Nephron (organoid): ENCODE results near the gene IKZF1.

ENCODE experiments used
- H3K27ac Mint-ChIP-seq, 3 experiments: 2 replicates each; pipeline ENCODE4 v1.8.0; 2020; ENCODE audit warnings: mixed read lengths in 3 of 3, mild to moderate bottlenecking in 2 of 3, moderate library complexity in 1 of 3
- H3K27me3 Mint-ChIP-seq: 2 replicates; pipeline ENCODE4 v1.8.0; 2021; ENCODE audit warnings: low read depth, mild to moderate bottlenecking, moderate library complexity, mixed read lengths
- H3K36me3 Mint-ChIP-seq: 2 replicates; pipeline ENCODE4 v1.8.0; 2020; ENCODE audit warnings: low read depth, mixed read lengths
- H3K4me1 Mint-ChIP-seq: 2 replicates; pipeline ENCODE4 v1.8.0; 2020; ENCODE audit warnings: mixed read lengths
- H3K4me3 Mint-ChIP-seq, 3 experiments: 2 replicates each; pipeline ENCODE4 v1.8.0; 2020; ENCODE audit warnings: mild to moderate bottlenecking in 3 of 3, mixed read lengths in 3 of 3, moderate library complexity in 2 of 3
- H3K9me3 Mint-ChIP-seq: 2 replicates; pipeline ENCODE4 v1.8.0; 2020; ENCODE audit warnings: mixed read lengths
- TF ChIP-seq, protein P1 (sequence below), 3 experiments: fragments of 200-600 bp; sonication (generic); IDR thresholded peaks; one replicate each; pipeline ENCODE4 v1.5.0; 2021; ENCODE audit warnings: antibody characterized with exemption in 3 of 3; ENCODE audit not compliant: unreplicated experiment in 3 of 3

Gene IKZF1

DNA sequence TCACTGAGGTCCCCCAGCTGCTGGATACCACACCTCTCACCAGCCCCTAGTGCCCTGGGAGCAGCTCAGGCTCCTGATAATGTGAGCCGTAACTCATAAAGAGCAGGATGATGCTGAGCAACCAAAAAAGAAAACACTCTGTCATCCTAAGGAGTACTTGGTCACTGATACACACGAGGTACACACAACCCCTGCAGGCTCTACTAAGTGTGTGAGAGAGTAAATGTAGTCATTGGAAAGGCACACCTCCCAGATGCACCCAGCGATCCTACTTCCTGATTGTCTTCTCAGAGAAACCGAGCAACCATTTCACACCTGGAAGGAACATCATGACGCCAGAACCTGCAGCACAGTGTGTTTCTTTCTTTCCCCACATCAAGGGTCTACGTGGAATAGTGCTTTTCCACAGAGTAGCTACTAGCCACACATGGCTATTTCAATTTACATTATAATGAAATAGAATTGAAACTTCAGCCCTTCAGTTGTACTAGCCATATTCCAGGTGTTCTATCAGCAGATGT, 111.4 kb downstream of the IKZF1 start:
- H3K27ac Mint-ChIP-seq, result no peak overlapping the region
- H3K4me1 Mint-ChIP-seq, result no peaks in the 10 kb centered on the region

DNA sequence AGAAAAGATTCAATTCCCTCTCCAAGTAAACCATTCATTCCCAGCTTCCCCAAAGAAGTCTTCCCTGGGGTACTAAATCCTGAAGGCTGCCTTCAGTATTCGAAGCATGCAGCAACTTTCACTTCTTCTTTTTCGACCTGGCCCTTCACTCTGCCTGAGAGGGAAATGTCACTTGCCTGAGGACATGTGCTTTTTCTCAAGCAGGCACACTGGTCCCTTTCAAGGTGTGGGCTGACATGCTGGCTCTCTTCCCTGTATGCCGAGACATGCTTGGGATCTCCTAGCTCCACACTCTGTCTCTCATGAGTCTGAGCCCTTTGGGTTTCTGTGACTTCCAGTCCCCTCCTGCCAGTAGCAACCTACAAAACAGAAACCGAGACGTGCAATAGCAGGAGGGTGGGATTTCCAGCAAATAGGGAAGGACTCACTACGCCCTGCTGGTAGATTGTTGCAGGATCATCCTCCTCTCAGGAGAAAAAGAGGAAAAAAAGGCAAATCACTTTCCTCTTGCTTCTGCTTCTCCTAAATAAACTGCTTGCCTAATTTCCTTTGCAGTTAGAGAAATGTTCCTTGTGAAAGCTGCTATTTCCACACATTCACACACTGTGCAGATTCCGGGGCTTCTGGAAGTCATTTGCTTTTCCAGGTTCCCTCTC, 112.1 kb downstream of the IKZF1 start:
- H3K4me1 Mint-ChIP-seq, result no peaks in the 10 kb centered on the region
- no peak overlapping the region for H3K27ac Mint-ChIP-seq
- peaks cover 7% of the 10 kb centered on the region for H3K27me3 Mint-ChIP-seq
- TF ChIP-seq, protein P1, sequence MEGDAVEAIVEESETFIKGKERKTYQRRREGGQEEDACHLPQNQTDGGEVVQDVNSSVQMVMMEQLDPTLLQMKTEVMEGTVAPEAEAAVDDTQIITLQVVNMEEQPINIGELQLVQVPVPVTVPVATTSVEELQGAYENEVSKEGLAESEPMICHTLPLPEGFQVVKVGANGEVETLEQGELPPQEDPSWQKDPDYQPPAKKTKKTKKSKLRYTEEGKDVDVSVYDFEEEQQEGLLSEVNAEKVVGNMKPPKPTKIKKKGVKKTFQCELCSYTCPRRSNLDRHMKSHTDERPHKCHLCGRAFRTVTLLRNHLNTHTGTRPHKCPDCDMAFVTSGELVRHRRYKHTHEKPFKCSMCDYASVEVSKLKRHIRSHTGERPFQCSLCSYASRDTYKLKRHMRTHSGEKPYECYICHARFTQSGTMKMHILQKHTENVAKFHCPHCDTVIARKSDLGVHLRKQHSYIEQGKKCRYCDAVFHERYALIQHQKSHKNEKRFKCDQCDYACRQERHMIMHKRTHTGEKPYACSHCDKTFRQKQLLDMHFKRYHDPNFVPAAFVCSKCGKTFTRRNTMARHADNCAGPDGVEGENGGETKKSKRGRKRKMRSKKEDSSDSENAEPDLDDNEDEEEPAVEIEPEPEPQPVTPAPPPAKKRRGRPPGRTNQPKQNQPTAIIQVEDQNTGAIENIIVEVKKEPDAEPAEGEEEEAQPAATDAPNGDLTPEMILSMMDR (IDR thresholded peaks at IDR 0.05; ENCODE audit: unreplicated experiment in 3 of 3), result no peak
- no peaks in the 10 kb centered on the region for H3K9me3 Mint-ChIP-seq
- no peaks in the 10 kb centered on the region for H3K36me3 Mint-ChIP-seq
- no peak overlapping the region for H3K4me3 Mint-ChIP-seq

More for the DNA sequence above, 111.4 kb downstream of the IKZF1 start:
- no peaks in the 10 kb centered on the region for H3K9me3 Mint-ChIP-seq
- TF ChIP-seq, protein P1 (IDR thresholded peaks at IDR 0.05; ENCODE audit: unreplicated experiment in 3 of 3), result no peak
- peaks cover 7% of the 10 kb centered on the region for H3K27me3 Mint-ChIP-seq
- no peak overlapping the region for H3K4me3 Mint-ChIP-seq
- H3K36me3 Mint-ChIP-seq, result no peaks in the 10 kb centered on the region

DNA sequence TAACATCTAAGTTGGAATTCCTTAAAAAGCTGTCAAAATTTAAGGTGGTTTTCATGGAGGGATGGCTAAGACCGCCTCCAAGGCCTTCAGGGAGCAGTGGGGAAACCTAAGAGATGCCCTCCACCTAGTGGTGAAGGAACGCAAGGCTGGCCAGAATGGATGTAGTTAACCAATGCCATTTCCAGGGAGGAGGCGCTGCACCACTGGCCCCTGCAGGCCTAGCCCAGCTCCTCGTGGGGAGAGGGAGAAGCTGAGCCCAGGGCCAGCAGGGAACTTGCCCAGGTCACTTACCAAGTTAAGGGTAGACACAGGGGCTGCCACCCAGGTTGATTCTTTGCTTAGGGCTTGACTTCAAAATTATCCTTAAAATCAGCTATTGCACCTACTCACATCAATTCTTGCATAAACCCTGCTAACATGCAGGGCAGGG, 113.6 kb downstream of the IKZF1 start:
- H3K4me1 Mint-ChIP-seq, result no peaks in the 10 kb centered on the region
- H3K27ac Mint-ChIP-seq, result no peak overlapping the region
- no peak overlapping the region for H3K4me3 Mint-ChIP-seq
- H3K36me3 Mint-ChIP-seq, result no peaks in the 10 kb centered on the region
- H3K9me3 Mint-ChIP-seq, result no peaks in the 10 kb centered on the region
- peaks cover 7% of the 10 kb centered on the region for H3K27me3 Mint-ChIP-seq
- TF ChIP-seq, protein P1 (IDR thresholded peaks at IDR 0.05; ENCODE audit: unreplicated experiment in 3 of 3), result peak; percentile 84 to 89 (median 88)

DNA sequence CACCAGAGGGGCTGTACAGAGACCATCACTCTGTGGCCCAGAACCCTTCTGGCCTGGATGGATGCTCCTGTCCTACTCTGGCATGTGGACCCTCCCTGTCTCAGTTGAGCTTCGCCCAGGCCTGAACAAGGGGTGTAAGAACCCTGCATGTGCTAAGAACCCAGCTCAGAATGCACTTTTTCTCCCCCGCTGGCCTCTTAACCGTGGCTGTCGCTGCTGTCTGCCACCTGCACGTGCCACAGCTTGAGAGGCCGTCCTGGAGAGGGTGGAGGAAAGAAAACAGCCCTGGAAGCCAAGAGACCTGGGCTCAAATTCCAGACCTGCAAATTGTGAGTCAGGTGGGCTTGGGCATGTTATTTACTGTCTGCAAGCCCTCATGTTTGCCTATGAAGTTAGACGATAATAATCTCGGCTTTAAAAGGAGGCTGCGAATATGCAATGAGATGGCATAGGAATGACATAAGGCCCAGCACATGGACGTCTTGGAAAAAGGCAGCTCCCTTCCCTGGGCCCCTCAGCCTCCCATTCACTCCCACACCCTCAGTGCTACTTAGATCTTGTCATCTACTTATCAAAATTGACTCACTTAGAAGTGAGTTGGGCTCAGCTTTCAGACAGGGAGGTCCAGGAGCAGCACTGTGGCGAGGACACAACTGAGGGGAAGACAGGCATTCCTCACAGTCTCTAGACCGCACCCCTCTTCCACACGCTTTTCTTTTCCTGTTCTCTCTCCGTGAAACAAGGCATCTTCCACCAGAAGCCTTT, 114.2 kb downstream of the IKZF1 start:
- TF ChIP-seq, protein P1 (IDR thresholded peaks at IDR 0.05; ENCODE audit: unreplicated experiment in 3 of 3), result no peak
- no peak overlapping the region for H3K27ac Mint-ChIP-seq

DNA sequence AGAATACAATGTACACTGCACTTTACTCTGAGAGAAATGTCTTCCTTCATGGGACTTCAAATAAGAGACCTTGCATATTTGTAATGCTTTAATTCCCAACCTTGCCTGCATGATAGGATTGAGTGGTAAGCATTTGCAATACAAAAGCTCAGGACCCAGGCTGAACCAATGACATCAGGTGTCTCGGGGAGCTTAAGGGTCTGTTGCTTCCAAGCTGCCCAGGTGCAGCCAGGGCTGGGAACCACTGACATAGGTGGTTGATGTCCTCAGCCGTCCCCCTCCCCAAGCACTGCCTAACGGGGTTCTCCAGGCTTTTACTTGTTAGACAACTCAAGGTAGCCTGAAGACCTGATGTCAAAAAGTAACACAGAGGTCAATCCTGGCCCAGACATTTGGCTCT, 116.5 kb downstream of the IKZF1 start:
- H3K36me3 Mint-ChIP-seq, result no peaks in the 10 kb centered on the region
- TF ChIP-seq, protein P1 (IDR thresholded peaks at IDR 0.05; ENCODE audit: unreplicated experiment in 3 of 3), result no peak
- no peaks in the 10 kb centered on the region for H3K27me3 Mint-ChIP-seq
- no peak overlapping the region for H3K4me3 Mint-ChIP-seq
- H3K27ac Mint-ChIP-seq, result no peak overlapping the region
- H3K4me1 Mint-ChIP-seq, result no peaks in the 10 kb centered on the region
- H3K9me3 Mint-ChIP-seq, result no peaks in the 10 kb centered on the region

More for the DNA sequence above, 114.2 kb downstream of the IKZF1 start:
- Mint-ChIP-seq H3K9me3 (no peaks in the 10 kb centered on the region), H3K36me3 (no peaks in the 10 kb centered on the region), H3K4me1 (no peaks in the 10 kb centered on the region), H3K4me3 (no peak overlapping the region), H3K27me3 (peaks cover 7% of the 10 kb centered on the region)
